Panc1 (cell line): Measurements from ENCODE around the gene GJA3. TPM values are rescaled to one million over a fixed set of nuclear protein-coding genes. Genes with fewer than 3 reads are reported as not detected.

Source experiments
- ATAC-seq: fragments of 200-7000 bp; cut with Tn5 transposase; 2 replicates; pipeline ENCODE4 v1.9.1; 2020; ENCODE audit warnings: mild to moderate bottlenecking, moderate library complexity
- BruUV-seq: library from RNA; stranded (reverse); fragments of 400-500 nt; replicated peaks from 2 replicates; lab custom pipeline; 2021; lab: Mats Ljungman, UMichigan
- CTCF ChIA-PET: fragments of 300-600 bp; sonication (Branson Sonifier 250); formaldehyde crosslinking; loops from one replicate; lab custom pipeline; 2022; ENCODE audit warnings: antibody characterized with exemption; lab: Charles Lee
- POLR2A ChIA-PET: fragments of 300-600 bp; sonication (Branson Sonifier 250); formaldehyde crosslinking; loops from one replicate; lab custom pipeline; 2022; ENCODE audit warnings: antibody characterized with exemption; lab: Charles Lee
- DNase-seq: peaks from one replicate; pipeline ENCODE4 v3.0.0-alpha.2; 2010; ENCODE audit warnings: low read depth, low spot score
- H3K27ac ChIP-seq: 2 replicates; pipeline ENCODE4 v1.5.1; 2011; ENCODE audit warnings: mild to moderate bottlenecking, low read length, inconsistent platforms
- H3K27me3 ChIP-seq: fragments of 200-500 bp; sonication (Bioruptor generic); 2 replicates; pipeline ENCODE4 v1.6.0; 2014; ENCODE audit warnings: low read length, inconsistent platforms; ENCODE audit not compliant: control insufficient read depth, insufficient read depth
- H3K36me3 ChIP-seq: fragments of 200-500 bp; sonication (Bioruptor generic); 2 replicates; pipeline ENCODE4 v1.5.1; 2014; ENCODE audit warnings: inconsistent platforms, mild to moderate bottlenecking, low read length, moderate library complexity; ENCODE audit not compliant: control insufficient read depth, insufficient read depth
- H3K4me1 ChIP-seq: 2 replicates; pipeline ENCODE4 v1.5.1; 2011; ENCODE audit warnings: inconsistent platforms, mild to moderate bottlenecking, low read length, moderate library complexity; ENCODE audit not compliant: control insufficient read depth, insufficient read depth
- H3K4me3 ChIP-seq, 2 experiments: 2 replicates each; pipeline ENCODE4 v1.5.1; 2011 to 2012; ENCODE audit warnings: low read depth in 2 of 2, low read length in 2 of 2, mild to moderate bottlenecking in 2 of 2, inconsistent platforms in 1 of 2, moderate library complexity in 1 of 2
- H3K9me3 ChIP-seq: fragments of 200-500 bp; sonication (Bioruptor generic); 2 replicates; pipeline ENCODE4 v1.5.1; 2014; ENCODE audit warnings: low read depth, mild to moderate bottlenecking, inconsistent platforms, low read length, moderate library complexity; ENCODE audit not compliant: control insufficient read depth, insufficient read depth
- POLR2AphosphoS5 ChIP-seq: IDR thresholded peaks from 2 replicates; pipeline ENCODE4 v1.6.1; 2012; ENCODE audit warnings: mild to moderate bottlenecking, low read depth, low read length, moderate library complexity
- SIN3A ChIP-seq: IDR thresholded peaks from 2 replicates; pipeline ENCODE4 v1.6.1; 2012; ENCODE audit warnings: low read depth, mild to moderate bottlenecking, low read length, moderate library complexity, borderline replicate concordance; ENCODE audit not compliant: insufficient read depth
- TCF7L2 ChIP-seq: IDR thresholded peaks from 2 replicates; pipeline ENCODE4 v1.6.1; 2011; ENCODE audit warnings: mild to moderate bottlenecking, low read depth, low read length, inconsistent platforms
- in situ Hi-C: cut with HindIII; loops from 2 replicates; pipeline ENCODE4 v1.10.0; 2016; ENCODE audit warnings: low sequenced_read_pairs, low pct_unique_long_range_greater_than_20kb
- intact Hi-C: fragments of 100-400 bp; cut with micrococcal nuclease; formaldehyde crosslinking; loops from one replicate; pipeline ENCODE4 v1.10.0; 2022; ENCODE audit not compliant: unreplicated experiment
- total RNA-seq: library from RNA; stranded (reverse); gene quantifications from one replicate; pipeline ENCODE4 v1.2.1, GENCODE V29; 2021; ENCODE audit not compliant: unreplicated experiment
- TF ChIP-seq, protein P1 (sequence below): fragments of 450-650 bp; IDR thresholded peaks from 2 replicates; pipeline ENCODE4 v1.5.1; 2017; ENCODE audit warnings: mild to moderate bottlenecking
- TF ChIP-seq, protein P2 (sequence below), 2 experiments: IDR thresholded peaks; 2 replicates each; pipeline ENCODE4 v1.6.1; 2011 to 2012; ENCODE audit warnings: low read depth in 2 of 2, control low read depth in 1 of 2, low read length in 1 of 2, mild to moderate bottlenecking in 1 of 2, moderate library complexity in 1 of 2; ENCODE audit not compliant: insufficient read depth in 1 of 2

GJA3 gene
- total RNA-seq, 1 experiment from 2014 or later = 11.6 TPM

GRCh38 chr13:20125783-20126165, 35.1 kb downstream of the GJA3 start:
- no peaks in the 10 kb centered on the region for H3K36me3 ChIP-seq
- no peak for DNase-seq
- H3K27me3 ChIP-seq = no peaks in the 10 kb centered on the region
- TF ChIP-seq, protein P1, sequence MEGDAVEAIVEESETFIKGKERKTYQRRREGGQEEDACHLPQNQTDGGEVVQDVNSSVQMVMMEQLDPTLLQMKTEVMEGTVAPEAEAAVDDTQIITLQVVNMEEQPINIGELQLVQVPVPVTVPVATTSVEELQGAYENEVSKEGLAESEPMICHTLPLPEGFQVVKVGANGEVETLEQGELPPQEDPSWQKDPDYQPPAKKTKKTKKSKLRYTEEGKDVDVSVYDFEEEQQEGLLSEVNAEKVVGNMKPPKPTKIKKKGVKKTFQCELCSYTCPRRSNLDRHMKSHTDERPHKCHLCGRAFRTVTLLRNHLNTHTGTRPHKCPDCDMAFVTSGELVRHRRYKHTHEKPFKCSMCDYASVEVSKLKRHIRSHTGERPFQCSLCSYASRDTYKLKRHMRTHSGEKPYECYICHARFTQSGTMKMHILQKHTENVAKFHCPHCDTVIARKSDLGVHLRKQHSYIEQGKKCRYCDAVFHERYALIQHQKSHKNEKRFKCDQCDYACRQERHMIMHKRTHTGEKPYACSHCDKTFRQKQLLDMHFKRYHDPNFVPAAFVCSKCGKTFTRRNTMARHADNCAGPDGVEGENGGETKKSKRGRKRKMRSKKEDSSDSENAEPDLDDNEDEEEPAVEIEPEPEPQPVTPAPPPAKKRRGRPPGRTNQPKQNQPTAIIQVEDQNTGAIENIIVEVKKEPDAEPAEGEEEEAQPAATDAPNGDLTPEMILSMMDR = no peak
- TF ChIP-seq POLR2AphosphoS5 (no peak), TCF7L2 (no peak), SIN3A (no peak)
- TF ChIP-seq, protein P2, sequence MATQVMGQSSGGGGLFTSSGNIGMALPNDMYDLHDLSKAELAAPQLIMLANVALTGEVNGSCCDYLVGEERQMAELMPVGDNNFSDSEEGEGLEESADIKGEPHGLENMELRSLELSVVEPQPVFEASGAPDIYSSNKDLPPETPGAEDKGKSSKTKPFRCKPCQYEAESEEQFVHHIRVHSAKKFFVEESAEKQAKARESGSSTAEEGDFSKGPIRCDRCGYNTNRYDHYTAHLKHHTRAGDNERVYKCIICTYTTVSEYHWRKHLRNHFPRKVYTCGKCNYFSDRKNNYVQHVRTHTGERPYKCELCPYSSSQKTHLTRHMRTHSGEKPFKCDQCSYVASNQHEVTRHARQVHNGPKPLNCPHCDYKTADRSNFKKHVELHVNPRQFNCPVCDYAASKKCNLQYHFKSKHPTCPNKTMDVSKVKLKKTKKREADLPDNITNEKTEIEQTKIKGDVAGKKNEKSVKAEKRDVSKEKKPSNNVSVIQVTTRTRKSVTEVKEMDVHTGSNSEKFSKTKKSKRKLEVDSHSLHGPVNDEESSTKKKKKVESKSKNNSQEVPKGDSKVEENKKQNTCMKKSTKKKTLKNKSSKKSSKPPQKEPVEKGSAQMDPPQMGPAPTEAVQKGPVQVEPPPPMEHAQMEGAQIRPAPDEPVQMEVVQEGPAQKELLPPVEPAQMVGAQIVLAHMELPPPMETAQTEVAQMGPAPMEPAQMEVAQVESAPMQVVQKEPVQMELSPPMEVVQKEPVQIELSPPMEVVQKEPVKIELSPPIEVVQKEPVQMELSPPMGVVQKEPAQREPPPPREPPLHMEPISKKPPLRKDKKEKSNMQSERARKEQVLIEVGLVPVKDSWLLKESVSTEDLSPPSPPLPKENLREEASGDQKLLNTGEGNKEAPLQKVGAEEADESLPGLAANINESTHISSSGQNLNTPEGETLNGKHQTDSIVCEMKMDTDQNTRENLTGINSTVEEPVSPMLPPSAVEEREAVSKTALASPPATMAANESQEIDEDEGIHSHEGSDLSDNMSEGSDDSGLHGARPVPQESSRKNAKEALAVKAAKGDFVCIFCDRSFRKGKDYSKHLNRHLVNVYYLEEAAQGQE (IDR thresholded peaks at IDR 0.05; ENCODE audit: insufficient read depth in 1 of 2, low read depth in 2 of 2, low read length in 1 of 2) = no peak
- CTCF ChIA-PET = interaction anchor here (0.6 to 0.7 kb wide), 2 partner anchors 13 to 48 kb away, joined by 3 read pairs; no protein-coding TSS in a partner anchor
- POLR2A ChIA-PET = interaction anchor here (0.6 kb wide), 1 partner anchor 34 kb away, joined by 4 read pairs; no protein-coding TSS in a partner anchor
- no peak overlapping the region; the same call in 1 of the 2 replicates for H3K27ac ChIP-seq
- no peak for ATAC-seq
- in situ Hi-C loops = no loop called here
- intact Hi-C loops = loop anchor here (5.0 kb wide), 1 partner anchor 37 kb away; the partner anchor contains the start of gene GJA3
- BruUV-seq = no TSS peak
- H3K9me3 ChIP-seq = no peaks in the 10 kb centered on the region
- H3K4me3 ChIP-seq = no peak overlapping the region
- peaks cover 19% of the 10 kb centered on the region for H3K4me1 ChIP-seq

DNA sequence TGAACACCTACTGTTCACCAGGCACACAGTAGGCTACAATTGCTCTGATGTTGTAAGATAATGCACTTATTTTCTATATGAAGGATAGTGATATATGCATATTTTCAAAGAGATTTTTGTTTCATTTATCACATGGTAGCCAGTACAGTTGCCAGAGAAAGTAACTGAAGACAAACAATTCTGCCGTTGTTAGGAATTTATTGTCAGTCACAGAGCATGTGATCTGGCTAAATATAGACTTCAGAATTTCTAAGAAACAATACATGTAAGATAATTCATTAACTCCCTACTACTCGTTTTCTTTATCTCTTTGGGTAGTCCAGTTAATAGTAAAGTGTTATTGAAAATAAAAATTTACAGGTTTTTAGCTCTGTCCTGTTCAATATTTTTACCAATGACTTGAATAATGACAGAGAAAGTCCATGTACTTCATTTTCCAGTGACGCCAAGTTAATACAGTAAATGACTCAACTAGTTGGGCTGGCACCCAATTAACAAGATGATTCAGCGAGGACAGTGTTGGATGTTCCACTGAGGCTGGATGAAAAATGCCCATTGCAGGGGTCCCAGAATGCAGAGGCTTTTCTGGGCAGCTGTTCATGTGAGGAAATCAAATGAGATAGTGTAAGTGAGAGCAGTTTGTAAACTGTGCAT, 35.6 kb downstream of the GJA3 start:
- DNase-seq (no peak), ATAC-seq (no peak)
- Histone ChIP-seq H3K36me3 (no peaks in the 10 kb centered on the region), H3K27ac (no peak overlapping the region; the same call in 1 of the 2 replicates), H3K4me1 (peaks cover 19% of the 10 kb centered on the region), H3K9me3 (no peaks in the 10 kb centered on the region), H3K4me3 (no peak overlapping the region), H3K27me3 (no peaks in the 10 kb centered on the region)
- TF ChIP-seq POLR2AphosphoS5 = no peak
- no peak for TF ChIP-seq TCF7L2
- no peak for TF ChIP-seq SIN3A
- TF ChIP-seq, protein P2 (IDR thresholded peaks at IDR 0.05; ENCODE audit: insufficient read depth in 1 of 2, low read depth in 2 of 2, low read length in 1 of 2) = no peak
- TF ChIP-seq, protein P1 = no peak
- intact Hi-C loops = loop anchor here (5.0 kb wide), 1 partner anchor 37 kb away; the partner anchor contains the start of gene GJA3
- ChIA-PET CTCF (interaction anchor here (0.7 kb wide), 1 partner anchor 48 kb away, joined by 3 read pairs; no protein-coding TSS in a partner anchor), POLR2A (no interaction called here)
- in situ Hi-C loops = no loop called here
- no TSS peak for BruUV-seq
